HepG2 (cell line): ENCODE measurements around the gene TRIM66. TPM values are rescaled to one million over a fixed set of nuclear protein-coding genes. Genes with fewer than 3 reads are reported as not detected.
A peak's percentile ranks its signal among the peaks of the same experiment; 100 is the strongest.

Experiments used
- ATAC-seq: fragments of 200-7000 bp; cut with Tn5 transposase; 3 replicates; pipeline ENCODE4 v1.9.1; 2020; ENCODE audit warnings: mild to moderate bottlenecking, moderate library complexity
- BruUV-seq: library from RNA; stranded (reverse); fragments of 400-500 nt; replicated peaks from 2 replicates; lab custom pipeline; 2021; lab: Mats Ljungman, UMichigan
- CTCF ChIA-PET: fragments of 300-600 bp; formaldehyde crosslinking; extraction: SDS; loops from one replicate; lab custom pipeline; 2021; ENCODE audit warnings: low total read pairs, inconsistent platforms, low intra/inter-chr PET ratio; lab: Yijun Ruan, JAX
- POLR2A ChIA-PET: fragments of 350-600 bp; sonication (Branson Sonifier 250); formaldehyde crosslinking; loops from one replicate; lab custom pipeline; 2020; ENCODE audit warnings: antibody characterized with exemption, inconsistent platforms; lab: Yijun Ruan, JAX
- DNase-seq: peaks from one replicate; pipeline ENCODE4 v3.0.0-alpha.2; 2015; ENCODE audit warnings: low spot score
- FAIRE-seq: peaks from 3 replicates; lab custom pipeline; 2011; peaks lifted over from hg19 to GRCh38; lab: Jason Lieb, UNC
- H2AFZ ChIP-seq: one replicate; pipeline ENCODE4 v1.6.1; 2011; ENCODE audit warnings: low read length, inconsistent platforms
- H3K27ac ChIP-seq: fragments of 300-600 bp; 3 replicates; pipeline ENCODE4 v1.8.0; 2011; ENCODE audit warnings: mixed run types, mild to moderate bottlenecking, mixed read lengths, low read length, inconsistent platforms; ENCODE audit not compliant: insufficient read depth; ENCODE audit errors: extremely low read length
- H3K27me3 ChIP-seq, 2 experiments: fragments of 200-600 bp in 1 of 2; 2 replicates in 1 of 2; 3 replicates in 1 of 2; pipeline versions ENCODE4 v1.6.0 to v1.8.0; 2011; ENCODE audit warnings: low read length in 2 of 2, mild to moderate bottlenecking in 2 of 2, moderate library complexity in 2 of 2, inconsistent platforms in 1 of 2; ENCODE audit not compliant: insufficient read depth in 2 of 2, control insufficient read depth in 1 of 2
- H3K36me3 ChIP-seq, 2 experiments: fragments of 200-600 bp in 1 of 2; replicated peaks in 1 of 2; 2 replicates in 1 of 2; 3 replicates in 1 of 2; pipeline versions ENCODE4 v1.5.1 to v1.8.0; 2011; ENCODE audit warnings: low read length in 2 of 2, inconsistent platforms in 1 of 2; ENCODE audit not compliant: insufficient read depth in 2 of 2, control insufficient read depth in 1 of 2
- H3K4me1 ChIP-seq: 2 replicates; pipeline ENCODE4 v1.5.1; 2012; ENCODE audit warnings: low read length, inconsistent platforms; ENCODE audit not compliant: insufficient read depth
- H3K4me2 ChIP-seq: 2 replicates; pipeline ENCODE4 v1.6.0; 2011; ENCODE audit warnings: low read depth, low read length, inconsistent platforms
- H3K4me3 ChIP-seq, 3 experiments: fragments of 200-600 bp in 1 of 3; sonication (generic), shearing (Covaris generic) in 1 of 3; replicated peaks in 1 of 3; 2 replicates each; pipeline ENCODE4 v1.5.1; 2011 to 2016; ENCODE audit warnings: low read length in 3 of 3, inconsistent platforms in 2 of 3, low read depth in 2 of 3, mild to moderate bottlenecking in 2 of 3, control low read depth in 1 of 3, mixed read lengths in 1 of 3; ENCODE audit not compliant: insufficient read depth in 1 of 3
- H3K79me2 ChIP-seq: one replicate; pipeline ENCODE4 v1.6.1; 2011; ENCODE audit warnings: low read length, inconsistent platforms; ENCODE audit not compliant: insufficient read depth
- H3K9ac ChIP-seq: 2 replicates; pipeline ENCODE4 v1.6.0; 2011; ENCODE audit warnings: mild to moderate bottlenecking, low read depth, low read length, inconsistent platforms; ENCODE audit not compliant: insufficient read depth
- H3K9me3 ChIP-seq: 2 replicates; pipeline ENCODE4 v1.5.1; 2012; ENCODE audit warnings: mild to moderate bottlenecking, low read length
- H4K20me1 ChIP-seq: 2 replicates; pipeline ENCODE4 v1.6.0; 2011; ENCODE audit warnings: inconsistent platforms, mild to moderate bottlenecking, low read length, moderate library complexity; ENCODE audit not compliant: insufficient read depth
- GFI1 ChIP-seq: sonication (generic); formaldehyde crosslinking; IDR thresholded peaks from 2 replicates; pipeline ENCODE4 v1.5.0; 2020; ENCODE audit warnings: missing genetic modification reagents, mild to moderate bottlenecking, borderline replicate concordance
- KAT8 ChIP-seq: IDR thresholded peaks from 2 replicates; pipeline ENCODE4 v1.6.1; 2016; ENCODE audit warnings: missing genetic modification reagents, missing compliant biosample characterization
- MAFF ChIP-seq: IDR thresholded peaks from 2 replicates; pipeline ENCODE4 v1.6.1; 2011; ENCODE audit warnings: low read depth, low read length, improper control_type of control experiment
- MAFK ChIP-seq, 2 experiments: IDR thresholded peaks in 1 of 2; conservative IDR thresholded peaks in 1 of 2; 2 replicates each; pipeline ENCODE4 v1.6.1; 2011; ENCODE audit warnings: improper control_type of control experiment in 2 of 2, low read length in 2 of 2
- NCOA2 ChIP-seq: sonication (generic); formaldehyde crosslinking; IDR thresholded peaks from 2 replicates; pipeline ENCODE4 v1.8.0; 2022; ENCODE audit warnings: inconsistent platforms
- ZNF615 ChIP-seq: sonication (generic); formaldehyde crosslinking; IDR thresholded peaks from 2 replicates; pipeline ENCODE4 v1.5.0; 2020; ENCODE audit warnings: mild to moderate bottlenecking, missing genetic modification reagents, borderline replicate concordance
- ZNF616 ChIP-seq: sonication (generic); formaldehyde crosslinking; IDR thresholded peaks from 2 replicates; pipeline ENCODE4 v1.5.0; 2020; ENCODE audit warnings: low read depth, mild to moderate bottlenecking, missing genetic modification reagents
- WGBS: methylation state at CpG from one replicate; pipeline ENCODE4 v1.1.6; 2017; ENCODE audit warnings: low lambda C conversion rate; 5-methylcytosine and 5-hydroxymethylcytosine counted together
- in situ Hi-C: cut with HindIII; loops from 2 replicates; pipeline ENCODE4 v1.10.0; 2017; ENCODE audit warnings: low pct_unique_long_range_greater_than_20kb; ENCODE audit not compliant: extremely low pct_ligation_motif_present
- intact Hi-C: fragments of 100-400 bp; cut with micrococcal nuclease; formaldehyde crosslinking; loops from one replicate; pipeline ENCODE4 v1.10.0; 2022; ENCODE audit not compliant: unreplicated experiment
- polyA plus RNA-seq, 8 experiments: library from polyadenylated mRNA; depleted of rRNA in 3 of 8; stranded (reverse) in 7 of 8; unstranded in 1 of 8; fragments of >200 nt; fragmentation: Illumina TruSeq in 4 of 8; extraction: Trizol in 4 of 8; gene quantifications; 2 replicates each; pipeline versions ENCODE4 v1.2.1 to v1.2.3, GENCODE V29; 2011 to 2016; ENCODE audit warnings: low read depth in 4 of 8, missing spikeins in 1 of 8, mixed read lengths in 1 of 8; ENCODE audit not compliant: insufficient read depth in 1 of 8
- total RNA-seq, 5 experiments: library from RNA; depleted of rRNA; stranded (reverse); fragments of >200 nt; fragmentation: Illumina TruSeq; extraction: Trizol; gene quantifications; 2 replicates each; pipeline ENCODE4 v1.2.3, GENCODE V29; 2016; ENCODE audit warnings: low read depth in 1 of 5
- TF ChIP-seq, protein P1 (sequence below): sonication (generic); formaldehyde crosslinking; IDR thresholded peaks from 2 replicates; pipeline ENCODE4 v1.5.1; 2020; ENCODE audit warnings: missing genetic modification reagents, mild to moderate bottlenecking, borderline replicate concordance
- TF ChIP-seq, protein P2 (sequence below): sonication (generic); formaldehyde crosslinking; IDR thresholded peaks from 2 replicates; pipeline ENCODE4 v1.4.0; 2020; ENCODE audit warnings: missing genetic modification reagents
- TF ChIP-seq, protein P3 (sequence below): sonication (generic); formaldehyde crosslinking; IDR thresholded peaks from 2 replicates; pipeline ENCODE4 v1.8.0; 2022; ENCODE audit warnings: mild to moderate bottlenecking, missing genetic modification reagents, moderate library complexity
- TF ChIP-seq, protein P4 (sequence below): sonication (generic); formaldehyde crosslinking; IDR thresholded peaks from 2 replicates; pipeline ENCODE4 v1.8.1; 2023; ENCODE audit warnings: mild to moderate bottlenecking, missing genetic modification reagents, borderline replicate concordance

The TRIM66 gene
- total and polyA plus RNA-seq, 2 of the 13 experiments (the other 11 are each of a cell fraction or from before 2014, with no cell fraction given), result 4.9 to 6.1 TPM

DNA sequence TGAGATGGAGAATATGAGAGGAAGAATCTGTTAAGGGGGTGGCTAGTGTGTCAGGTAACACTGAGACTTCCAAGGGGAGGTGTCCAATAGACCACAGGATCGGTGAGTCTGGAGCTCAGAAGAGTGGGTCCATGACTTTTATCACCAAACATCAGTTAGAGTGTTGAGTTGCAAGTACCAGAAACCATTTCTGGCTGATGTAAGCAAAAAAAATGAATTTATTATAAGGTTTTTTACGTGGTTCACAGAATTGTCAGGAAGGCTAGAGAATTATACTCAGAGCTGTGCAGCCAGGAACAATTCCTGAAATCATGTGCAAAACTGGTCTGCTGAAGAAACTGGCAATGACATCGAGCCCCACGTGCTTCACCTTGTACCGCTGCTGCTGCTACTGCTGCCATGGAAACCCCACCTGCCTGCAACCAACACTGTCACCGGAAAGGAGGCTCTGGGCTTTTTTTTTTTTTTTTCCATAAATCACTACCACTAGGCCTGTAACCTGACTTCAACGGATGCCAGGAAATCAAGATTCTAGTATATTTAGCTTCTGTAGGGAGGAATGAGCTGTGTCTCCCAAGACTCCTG lies 71.8 kb downstream of the TRIM66 start:
- Histone ChIP-seq H3K36me3 (0 out of 5 replicates have a peak, but pooled peaks cover 0 to under 1% of the 10 kb centered on the region in 2 experiments), H3K27ac (no peak overlapping the region), H3K27me3 (no peaks in the 10 kb centered on the region; a peak in 1 of 5 replicates), H4K20me1 (no peaks in the 10 kb centered on the region), H2AFZ (no peak overlapping the region), H3K4me3 (no peak overlapping the region), H3K9me3 (no peaks in the 10 kb centered on the region), H3K79me2 (no peaks in the 10 kb centered on the region), H3K4me2 (no peak overlapping the region), H3K9ac (no peak overlapping the region), H3K4me1 (no peaks in the 10 kb centered on the region)
- 71% methylated on average over 7 of the region's 7 CpGs for WGBS
- FAIRE-seq, result no peak
- CTCF ChIA-PET, result no interaction called here
- DNase-seq, result no peak
- TF ChIP-seq MAFF, result peak; percentile 59
- no peak for TF ChIP-seq ZNF615 (CRISPR knock-in tag)
- TF ChIP-seq GFI1 (CRISPR knock-in tag), result no peak
- TF ChIP-seq MAFK (conservative IDR thresholded peaks at IDR 0.05 in 1 of 2, IDR thresholded peaks at IDR 0.05 in 1 of 2; ENCODE audit: low read length in 2 of 2), result peak; percentile 64 to 78
- no peak for TF ChIP-seq KAT8
- TF ChIP-seq ZNF616 (CRISPR knock-in tag), result no peak
- no peak for TF ChIP-seq NCOA2 (CRISPR knock-in tag)
- in situ Hi-C loops, result no loop called here
- no TSS peak for BruUV-seq
- no peak for ATAC-seq
- POLR2A ChIA-PET, result no interaction called here
- intact Hi-C loops, result no loop called here

DNA sequence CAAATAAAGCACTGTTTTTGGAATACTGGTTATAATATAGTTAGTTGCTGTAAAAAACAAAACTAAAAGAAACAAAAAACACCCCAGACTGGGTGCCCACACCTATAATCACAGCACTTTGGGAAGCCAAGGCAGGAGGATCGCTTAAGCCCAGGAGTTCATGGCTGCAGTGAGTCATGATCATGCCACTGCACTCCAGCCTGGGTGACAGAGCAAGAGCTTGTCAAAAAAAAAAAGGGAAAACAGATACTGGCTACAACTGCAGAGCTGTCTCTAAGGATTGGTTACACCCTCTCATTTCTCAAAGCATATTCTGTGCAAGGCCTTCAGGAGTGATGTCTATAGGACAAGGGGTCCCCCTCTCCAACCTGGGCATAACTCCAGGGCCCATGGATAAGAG lies 73.8 kb downstream of the TRIM66 start:
- in situ Hi-C loops, result no loop called here
- ChIA-PET POLR2A (interaction anchor here (1.3 kb wide), 1 partner anchor 15 kb away, joined by 3 read pairs; the partner anchor contains the start of gene STK33), CTCF (no interaction called here)
- no peak overlapping the region for H3K9ac ChIP-seq
- FAIRE-seq (no peak), DNase-seq (no peak), ATAC-seq (no peak)
- intact Hi-C loops, result loop anchor here (10.0 kb wide), 1 partner anchor 206 kb away; a partner anchor contains a TSS
- WGBS, result 25% methylated on average over 1 of the region's 1 CpG
- H3K79me2 ChIP-seq, result no peaks in the 10 kb centered on the region
- H4K20me1 ChIP-seq, result no peaks in the 10 kb centered on the region
- H2AFZ ChIP-seq, result no peak overlapping the region
- H3K9me3 ChIP-seq, result no peaks in the 10 kb centered on the region
- H3K27ac ChIP-seq, result no peak overlapping the region
- H3K27me3 ChIP-seq, result no peaks in the 10 kb centered on the region; a peak in 1 of 5 replicates
- H3K4me1 ChIP-seq, result peaks cover 6% of the 10 kb centered on the region
- H3K36me3 ChIP-seq, result no peaks in the 10 kb centered on the region
- H3K4me3 ChIP-seq, result no peak overlapping the region
- no peak overlapping the region for H3K4me2 ChIP-seq
- no TSS peak for BruUV-seq
- TF ChIP-seq, protein P1, sequence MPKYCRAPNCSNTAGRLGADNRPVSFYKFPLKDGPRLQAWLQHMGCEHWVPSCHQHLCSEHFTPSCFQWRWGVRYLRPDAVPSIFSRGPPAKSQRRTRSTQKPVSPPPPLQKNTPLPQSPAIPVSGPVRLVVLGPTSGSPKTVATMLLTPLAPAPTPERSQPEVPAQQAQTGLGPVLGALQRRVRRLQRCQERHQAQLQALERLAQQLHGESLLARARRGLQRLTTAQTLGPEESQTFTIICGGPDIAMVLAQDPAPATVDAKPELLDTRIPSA (CRISPR knock-in tag), result no peak
- TF ChIP-seq, protein P2, sequence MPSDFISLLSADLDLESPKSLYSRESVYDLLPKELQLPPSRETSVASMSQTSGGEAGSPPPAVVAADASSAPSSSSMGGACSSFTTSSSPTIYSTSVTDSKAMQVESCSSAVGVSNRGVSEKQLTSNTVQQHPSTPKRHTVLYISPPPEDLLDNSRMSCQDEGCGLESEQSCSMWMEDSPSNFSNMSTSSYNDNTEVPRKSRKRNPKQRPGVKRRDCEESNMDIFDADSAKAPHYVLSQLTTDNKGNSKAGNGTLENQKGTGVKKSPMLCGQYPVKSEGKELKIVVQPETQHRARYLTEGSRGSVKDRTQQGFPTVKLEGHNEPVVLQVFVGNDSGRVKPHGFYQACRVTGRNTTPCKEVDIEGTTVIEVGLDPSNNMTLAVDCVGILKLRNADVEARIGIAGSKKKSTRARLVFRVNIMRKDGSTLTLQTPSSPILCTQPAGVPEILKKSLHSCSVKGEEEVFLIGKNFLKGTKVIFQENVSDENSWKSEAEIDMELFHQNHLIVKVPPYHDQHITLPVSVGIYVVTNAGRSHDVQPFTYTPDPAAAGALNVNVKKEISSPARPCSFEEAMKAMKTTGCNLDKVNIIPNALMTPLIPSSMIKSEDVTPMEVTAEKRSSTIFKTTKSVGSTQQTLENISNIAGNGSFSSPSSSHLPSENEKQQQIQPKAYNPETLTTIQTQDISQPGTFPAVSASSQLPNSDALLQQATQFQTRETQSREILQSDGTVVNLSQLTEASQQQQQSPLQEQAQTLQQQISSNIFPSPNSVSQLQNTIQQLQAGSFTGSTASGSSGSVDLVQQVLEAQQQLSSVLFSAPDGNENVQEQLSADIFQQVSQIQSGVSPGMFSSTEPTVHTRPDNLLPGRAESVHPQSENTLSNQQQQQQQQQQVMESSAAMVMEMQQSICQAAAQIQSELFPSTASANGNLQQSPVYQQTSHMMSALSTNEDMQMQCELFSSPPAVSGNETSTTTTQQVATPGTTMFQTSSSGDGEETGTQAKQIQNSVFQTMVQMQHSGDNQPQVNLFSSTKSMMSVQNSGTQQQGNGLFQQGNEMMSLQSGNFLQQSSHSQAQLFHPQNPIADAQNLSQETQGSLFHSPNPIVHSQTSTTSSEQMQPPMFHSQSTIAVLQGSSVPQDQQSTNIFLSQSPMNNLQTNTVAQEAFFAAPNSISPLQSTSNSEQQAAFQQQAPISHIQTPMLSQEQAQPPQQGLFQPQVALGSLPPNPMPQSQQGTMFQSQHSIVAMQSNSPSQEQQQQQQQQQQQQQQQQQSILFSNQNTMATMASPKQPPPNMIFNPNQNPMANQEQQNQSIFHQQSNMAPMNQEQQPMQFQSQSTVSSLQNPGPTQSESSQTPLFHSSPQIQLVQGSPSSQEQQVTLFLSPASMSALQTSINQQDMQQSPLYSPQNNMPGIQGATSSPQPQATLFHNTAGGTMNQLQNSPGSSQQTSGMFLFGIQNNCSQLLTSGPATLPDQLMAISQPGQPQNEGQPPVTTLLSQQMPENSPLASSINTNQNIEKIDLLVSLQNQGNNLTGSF (CRISPR knock-in tag), result no peak
- TF ChIP-seq, protein P3, sequence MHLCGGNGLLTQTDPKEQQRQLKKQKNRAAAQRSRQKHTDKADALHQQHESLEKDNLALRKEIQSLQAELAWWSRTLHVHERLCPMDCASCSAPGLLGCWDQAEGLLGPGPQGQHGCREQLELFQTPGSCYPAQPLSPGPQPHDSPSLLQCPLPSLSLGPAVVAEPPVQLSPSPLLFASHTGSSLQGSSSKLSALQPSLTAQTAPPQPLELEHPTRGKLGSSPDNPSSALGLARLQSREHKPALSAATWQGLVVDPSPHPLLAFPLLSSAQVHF (CRISPR knock-in tag), result no peak
- TF ChIP-seq, protein P4, sequence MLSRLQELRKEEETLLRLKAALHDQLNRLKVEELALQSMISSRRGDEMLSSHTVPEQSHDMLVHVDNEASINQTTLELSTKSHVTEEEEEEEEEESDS (CRISPR knock-in tag), result no peak
